Endodermal cell (in vitro differentiated cells): Measurements from ENCODE around the gene ZNF805. TPM values are rescaled to one million over a fixed set of nuclear protein-coding genes. Genes with fewer than 3 reads are reported as not detected.

Experiments
- DNase-seq: peaks from one replicate; pipeline ENCODE4 v3.0.0-alpha.2; 2017
- H3K27ac ChIP-seq: 2 replicates; pipeline ENCODE4 v1.5.1; 2013; ENCODE audit warnings: mild to moderate bottlenecking, low read depth, low read length, moderate library complexity
- H3K27me3 ChIP-seq: 2 replicates; pipeline ENCODE4 v1.6.1; 2013; ENCODE audit warnings: mild to moderate bottlenecking, low read length, moderate library complexity; ENCODE audit not compliant: insufficient read depth, control insufficient read depth, poor library complexity, severe bottlenecking
- H3K36me3 ChIP-seq: 2 replicates; pipeline ENCODE4 v1.7.0; 2013; ENCODE audit warnings: mild to moderate bottlenecking, low read length, moderate library complexity; ENCODE audit not compliant: control insufficient read depth, insufficient read depth
- H3K4me1 ChIP-seq: one replicate; pipeline ENCODE4 v1.7.0; 2013; ENCODE audit warnings: low read length; ENCODE audit not compliant: control insufficient read depth, insufficient read depth
- H3K4me3 ChIP-seq: 2 replicates; pipeline ENCODE4 v1.5.1; 2013; ENCODE audit warnings: mild to moderate bottlenecking, low read length, moderate library complexity
- H3K9ac ChIP-seq: 2 replicates; pipeline ENCODE4 v1.6.1; 2013; ENCODE audit warnings: mild to moderate bottlenecking, low read length, moderate library complexity; ENCODE audit not compliant: poor library complexity, severe bottlenecking; ENCODE audit errors: extremely low read depth
- H3K9me3 ChIP-seq: 2 replicates; pipeline ENCODE4 v1.6.1; 2013; ENCODE audit warnings: mild to moderate bottlenecking, low read length, moderate library complexity; ENCODE audit not compliant: control insufficient read depth
- H3K27ac Mint-ChIP-seq: 2 replicates; pipeline ENCODE4 v1.8.0; 2020; ENCODE audit warnings: mixed read lengths
- H3K27me3 Mint-ChIP-seq: 2 replicates; pipeline ENCODE4 v1.8.0; 2021; ENCODE audit warnings: mild to moderate bottlenecking, mixed read lengths; ENCODE audit not compliant: insufficient read depth
- H3K36me3 Mint-ChIP-seq: 2 replicates; pipeline ENCODE4 v1.8.0; 2020; ENCODE audit warnings: low read depth, mixed read lengths
- H3K4me1 Mint-ChIP-seq: 2 replicates; pipeline ENCODE4 v1.8.0; 2020; ENCODE audit warnings: mixed read lengths
- H3K4me3 Mint-ChIP-seq: 2 replicates; pipeline ENCODE4 v1.8.0; 2020; ENCODE audit warnings: mild to moderate bottlenecking, moderate library complexity, mixed read lengths
- H3K9me3 Mint-ChIP-seq: 2 replicates; pipeline ENCODE4 v1.8.0; 2020; ENCODE audit warnings: mild to moderate bottlenecking, mixed read lengths
- CTCF ChIP-seq: fragments of 200-600 bp; sonication (generic); conservative IDR thresholded peaks from 2 replicates; pipeline ENCODE4 v1.5.0; 2021; ENCODE audit warnings: antibody characterized with exemption, mild to moderate bottlenecking
- WGBS, 2 experiments: methylation state at CpG; one replicate each; pipeline versions ENCODE4 v1.1.5 to v1.1.7; 2013; ENCODE audit warnings: missing lambda C conversion rate in 2 of 2, mixed read lengths in 1 of 2; ENCODE audit not compliant: insufficient coverage in 1 of 2, insufficient read length in 1 of 2; 5-methylcytosine and 5-hydroxymethylcytosine counted together
- total RNA-seq, 2 donors: library from RNA; stranded (reverse); fragmentation: NEBNext Ultra II Directional in 1 of 2; extraction: Animal tissue kit (Norgen Biotek cat#: 25700) in 1 of 2; gene quantifications; 2 replicates in 1 of 2; 3 replicates in 1 of 2; pipeline ENCODE4 v1.2.1, GENCODE V29; 2021

ZNF805 gene
- total RNA-seq, 2 donors from 2014 or later, result 16.6 to 21.1 TPM

GRCh38 chr19:57279418-57280164 lies 39.2 kb downstream of the ZNF805 start:
- H3K4me1 Mint-ChIP-seq, result peaks cover 16% of the 10 kb centered on the region
- no peak overlapping the region for H3K4me3 Mint-ChIP-seq
- no peaks in the 10 kb centered on the region for H3K27me3 Mint-ChIP-seq
- Histone ChIP-seq H3K27ac (peak overlapping the region; percentile 98), H3K4me3 (peak overlapping the region; percentile 93), H3K4me1 (no peaks in the 10 kb centered on the region), H3K9me3 (no peaks in the 10 kb centered on the region), H3K9ac (peak overlapping the region; percentile 97), H3K27me3 (no peaks in the 10 kb centered on the region), H3K36me3 (peaks cover 21% of the 10 kb centered on the region)
- H3K27ac Mint-ChIP-seq, result no peak overlapping the region
- TF ChIP-seq CTCF, result peak; percentile 40
- H3K9me3 Mint-ChIP-seq, result no peaks in the 10 kb centered on the region
- peak; percentile 95 for DNase-seq
- WGBS, 2 experiments, result 11 to 16% methylated on average over 19 to 25 of the region's 25 CpGs
- peaks cover 21% of the 10 kb centered on the region for H3K36me3 Mint-ChIP-seq

GRCh38 chr19:57280165-57280961 lies 39.9 kb downstream of the ZNF805 start, which contains the start of gene ZNF460:
Gene ZNF460 (plus strand): TSS chr19:57280485. CDS start chr19:57280807, 322 bp downstream.
- no peaks in the 10 kb centered on the region for H3K4me1 ChIP-seq
- no peak for TF ChIP-seq CTCF
- peaks cover 29% of the 10 kb centered on the region for H3K36me3 ChIP-seq
- peak within 1 kb of the TSS; percentile 93 for H3K4me3 ChIP-seq
- peak within 1 kb of the TSS; percentile 97 for H3K9ac ChIP-seq
- WGBS, 2 experiments, result 0 to 1% methylated on average over 34 to 71 of the region's 71 CpGs
- peaks cover 25% of the 10 kb centered on the region for H3K36me3 Mint-ChIP-seq
- H3K27me3 Mint-ChIP-seq, result no peaks in the 10 kb centered on the region
- no peaks in the 10 kb centered on the region for H3K9me3 Mint-ChIP-seq
- H3K27ac Mint-ChIP-seq, result no peak within 1 kb of the TSS
- no peaks in the 10 kb centered on the region for H3K27me3 ChIP-seq
- peak within 1 kb of the TSS; percentile 98 for H3K27ac ChIP-seq
- no peak within 1 kb of the TSS for H3K4me3 Mint-ChIP-seq
- peaks cover 16% of the 10 kb centered on the region for H3K4me1 Mint-ChIP-seq
- peak; percentile 99 for DNase-seq
- no peaks in the 10 kb centered on the region for H3K9me3 ChIP-seq

- no peaks in the 10 kb centered on the region for H3K27me3 Mint-ChIP-seq
- Histone ChIP-seq H3K9me3 (no peaks in the 10 kb centered on the region), H3K27ac (no peak overlapping the region), H3K4me3 (peak overlapping the region; percentile 93), H3K9ac (peak overlapping the region; percentile 97), H3K27me3 (no peaks in the 10 kb centered on the region), H3K36me3 (peaks cover 35% of the 10 kb centered on the region), H3K4me1 (no peaks in the 10 kb centered on the region)
- H3K27ac Mint-ChIP-seq, result no peak overlapping the region
- H3K9me3 Mint-ChIP-seq, result no peaks in the 10 kb centered on the region
- no peak for DNase-seq
- WGBS, 2 experiments, result 6 to 21% methylated on average over 3 to 6 of the region's 6 CpGs
- no peak overlapping the region for H3K4me3 Mint-ChIP-seq
- peaks cover 29% of the 10 kb centered on the region for H3K36me3 Mint-ChIP-seq
- TF ChIP-seq CTCF, result no peak
- H3K4me1 Mint-ChIP-seq, result peaks cover 16% of the 10 kb centered on the region
These were observed 40.5 kb downstream of the ZNF805 start for GRCh38 chr19:57280962-57281400.
